GM13976 (cell line): ENCODE data around the gene HIF1AN.
A peak's percentile ranks its signal among the peaks of the same experiment; 100 is the strongest.

ENCODE experiments used
- DNase-seq: peaks from one replicate; pipeline ENCODE4 v3.0.0; 2012; ENCODE audit warnings: low spot score
- CTCF ChIP-seq: IDR thresholded peaks from 2 replicates; pipeline ENCODE4 v1.5.1; 2012; ENCODE audit warnings: borderline replicate concordance, mild to moderate bottlenecking; ENCODE audit not compliant: insufficient read depth; ENCODE audit errors: extremely low read depth, missing control alignments, control extremely low read depth
- in situ Hi-C: fragments of 300-500 bp; cut with MboI; formaldehyde crosslinking; loops from one replicate; pipeline ENCODE4 v1.12.0; 2022; ENCODE audit warnings: low sequenced_read_pairs, mixed read lengths, inconsistent platforms; ENCODE audit not compliant: unreplicated experiment

Gene HIF1AN

GRCh38 chr10:100508691-100509150 is 27.0 kb upstream of the HIF1AN start:
- in situ Hi-C loops: no loop called here
- DNase-seq: peak; percentile 56
- peak; percentile 22 for TF ChIP-seq CTCF

- DNase-seq: no peak
- no peak for TF ChIP-seq CTCF
- in situ Hi-C loops: no loop called here
Measured at GRCh38 chr10:100509241-100509840, 26.4 kb upstream of the HIF1AN start.

- in situ Hi-C loops: loop anchor here (10.0 kb wide), 2 partner anchors 66 to 166 kb away; partner anchors contain the start of gene SCD
- no peak for TF ChIP-seq CTCF
- DNase-seq: no peak
Measured at GRCh38 chr10:100510533-100511308, 25.0 kb upstream of the HIF1AN start.

- no peak for DNase-seq
- no peak for TF ChIP-seq CTCF
- in situ Hi-C loops: loop anchor here (10.0 kb wide), 2 partner anchors 71 to 171 kb away; partner anchors contain the start of gene SCD
Measured at GRCh38 chr10:100515612-100516011, 20.1 kb upstream of the HIF1AN start.

GRCh38 chr10:100516847-100517246 is 18.9 kb upstream of the HIF1AN start:
- in situ Hi-C loops: loop anchor here (10.0 kb wide), 2 partner anchors 72 to 172 kb away; partner anchors contain the start of gene SCD
- TF ChIP-seq CTCF: no peak
- DNase-seq: no peak

- in situ Hi-C loops: loop anchor here (10.0 kb wide), 2 partner anchors 74 to 174 kb away; partner anchors contain the start of gene SCD
- TF ChIP-seq CTCF: peak; percentile 54
- peak; percentile 63 for DNase-seq
Measured at GRCh38 chr10:100518761-100519241, 16.9 kb upstream of the HIF1AN start.
